Naive thymus-derived CD8-positive, alpha-beta T cell (primary cell): ENCODE measurements around the gene AJUBA. TPM values are rescaled to one million over a fixed set of nuclear protein-coding genes. Genes with fewer than 3 reads are reported as not detected.

Experiments
- ATAC-seq, 2 donors: fragments of 150-1000 bp; cut with Tn5 transposase in 1 of 2; sonication (Bioruptor Pico), chemical (Tn5 transposase) in 1 of 2; 1 replicate in 1 of 2; 2 replicates in 1 of 2; pipeline ENCODE4 v1.10.0; 2021; ENCODE audit warnings: mild to moderate bottlenecking in 2 of 2, moderate library complexity in 2 of 2
- POLR2A ChIA-PET: fragments of 350-600 bp; sonication (Branson Sonifier 250); formaldehyde crosslinking; loops from one replicate; lab custom pipeline; 2021; ENCODE audit warnings: antibody characterized with exemption; lab: Charles Lee
- DNase-seq, 10 donors: peaks; one replicate each; pipeline versions ENCODE4 v3.0.0 to v3.0.0-alpha.2; 2020 to 2022
- H3K27ac Mint-ChIP-seq, 10 donors: one replicate each; pipeline ENCODE4 v1.8.0; 2020 to 2022; ENCODE audit warnings: mild to moderate bottlenecking in 10 of 10, mixed read lengths in 10 of 10, moderate library complexity in 4 of 10, inconsistent platforms in 1 of 10
- H3K27me3 Mint-ChIP-seq, 5 donors: one replicate each; pipeline ENCODE4 v1.8.0; 2021 to 2022; ENCODE audit warnings: mixed read lengths in 5 of 5
- H3K36me3 Mint-ChIP-seq, 3 donors: one replicate each; pipeline ENCODE4 v1.8.0; 2020 to 2022; ENCODE audit warnings: mixed read lengths in 3 of 3, mild to moderate bottlenecking in 2 of 3, inconsistent platforms in 1 of 3
- H3K4me1 Mint-ChIP-seq, 4 donors: one replicate each; pipeline ENCODE4 v1.8.0; 2021 to 2022; ENCODE audit warnings: mixed read lengths in 4 of 4
- H3K4me3 Mint-ChIP-seq, 10 donors: one replicate each; pipeline ENCODE4 v1.8.0; 2020 to 2022; ENCODE audit warnings: mild to moderate bottlenecking in 10 of 10, mixed read lengths in 10 of 10, moderate library complexity in 6 of 10, inconsistent platforms in 1 of 10
- H3K9me3 Mint-ChIP-seq, 9 donors: one replicate each; pipeline ENCODE4 v1.8.0; 2020 to 2022; ENCODE audit warnings: mixed read lengths in 9 of 9, mild to moderate bottlenecking in 3 of 9, inconsistent platforms in 1 of 9, moderate library complexity in 1 of 9
- polyA plus RNA-seq, 3 donors: library from polyadenylated mRNA; unstranded; fragments of 300-500 nt; fragmentation: Illumina TruSeq; gene quantifications; one replicate each; pipeline ENCODE4 v1.2.3, GENCODE V29; 2021
- total RNA-seq, 8 experiments: library from RNA in 2 of 8; stranded (reverse) in 2 of 8; gene quantifications; one replicate each; pipeline ENCODE4 v1.2.3 and lab custom pipeline; 2021 to 2026

The AJUBA gene
- 1 to 10 TPM; 1.5 to 1.9 TPM for total RNA-seq
- polyA plus RNA-seq = 1 to 10 TPM in 1 of 3 donors, under 1 TPM in 2; 0.05 to 1.2 (median 0.45) TPM
- 0.98 to 10.3 (median 4.5) reads per million in 6 experiments for total RNA-seq (lab: John Stamatoyannopoulos, UW)

GRCh38 chr14:22982477-22983245 is at the start of gene AJUBA:
AJUBA (minus strand) TSS chr14:22982551; CDS start chr14:22982266, 285 bp downstream.
- Mint-ChIP-seq H3K4me1 (peaks cover 3 to 9% (median 7%) of the 10 kb centered on the region in 4 donors), H3K4me3 (peak within 1 kb of the TSS in 6 of 10 donors; percentile 67 to 81 (median 76)), H3K27me3 (peaks cover 0 to 6% (median 0%) of the 10 kb centered on the region in 5 donors), H3K9me3 (no peaks in the 10 kb centered on the region), H3K36me3 (peaks cover 0 to 3% (median 0%) of the 10 kb centered on the region in 3 donors), H3K27ac (peak within 1 kb of the TSS in 1 of 10 donors; percentile 18)
- POLR2A ChIA-PET = interaction anchor here (0.8 to 3.3 kb wide), 9 partner anchors 8 to 426 kb away, joined by 3 to 17 read pairs (median 5); partner anchors contain the start of genes CDH24, HAUS4 and PRMT5
- DNase-seq (peak; percentile 51 to 83 (median 62)), ATAC-seq (peak; percentile 54 to 70)

- peaks cover 0 to 2% (median 0%) of the 10 kb centered on the region in 9 donors for H3K9me3 Mint-ChIP-seq
- no peak overlapping the region for H3K4me3 Mint-ChIP-seq
- DNase-seq (no peak), ATAC-seq (no peak)
- H3K36me3 Mint-ChIP-seq = peaks cover 5 to 42% (median 16%) of the 10 kb centered on the region in 3 donors
- H3K27me3 Mint-ChIP-seq = no peaks in the 10 kb centered on the region
- peak overlapping the region in 1 of 10 donors; percentile 25 for H3K27ac Mint-ChIP-seq
- POLR2A ChIA-PET = interaction anchor here (0.6 to 3.6 kb wide), 2 partner anchors 11 to 1815 kb away, joined by 3 to 10 read pairs; no protein-coding TSS in a partner anchor
- H3K4me1 Mint-ChIP-seq = peaks cover 22 to 55% (median 50%) of the 10 kb centered on the region in 4 donors
Observed at GRCh38 chr14:23030936-23031335, 48.6 kb upstream of the AJUBA start.

GRCh38 chr14:23028799-23029198 is 46.4 kb upstream of the AJUBA start:
- ATAC-seq (peak; percentile 90 to 99), DNase-seq (peak in 7 of 10 donors; percentile 15 to 69 (median 29))
- H3K36me3 Mint-ChIP-seq = peaks cover 10 to 61% (median 24%) of the 10 kb centered on the region in 3 donors
- POLR2A ChIA-PET = interaction anchor here (0.9 to 1.7 kb wide), 3 partner anchors 18 to 40 kb away, joined by 3 to 7 read pairs (median 3); no protein-coding TSS in a partner anchor
- H3K27ac Mint-ChIP-seq = peak overlapping the region; percentile 44 to 94 (median 88)
- H3K4me3 Mint-ChIP-seq = peak overlapping the region; percentile 2 to 73 (median 30)
- peaks cover 28 to 56% (median 50%) of the 10 kb centered on the region in 4 donors for H3K4me1 Mint-ChIP-seq
- no peaks in the 10 kb centered on the region for H3K27me3 Mint-ChIP-seq
- no peaks in the 10 kb centered on the region for H3K9me3 Mint-ChIP-seq

- H3K4me1 Mint-ChIP-seq = peaks cover 40 to 70% (median 59%) of the 10 kb centered on the region in 4 donors
- peak overlapping the region in 2 of 10 donors; percentile 2 to 39 for H3K4me3 Mint-ChIP-seq
- H3K9me3 Mint-ChIP-seq = no peaks in the 10 kb centered on the region
- POLR2A ChIA-PET = interaction anchor here (3.2 kb wide), 1 partner anchor 18 kb away, joined by 18 read pairs; no protein-coding TSS in a partner anchor
- no peaks in the 10 kb centered on the region for H3K27me3 Mint-ChIP-seq
- peak overlapping the region in 7 of 10 donors; percentile 37 to 89 (median 63) for H3K27ac Mint-ChIP-seq
- DNase-seq (no peak), ATAC-seq (no peak)
- H3K36me3 Mint-ChIP-seq = peaks cover 5 to 32% (median 10%) of the 10 kb centered on the region in 3 donors
Observed at GRCh38 chr14:23025151-23025814, 42.9 kb upstream of the AJUBA start.

- Mint-ChIP-seq H3K9me3 (no peaks in the 10 kb centered on the region), H3K27ac (peak overlapping the region in 4 of 10 donors; percentile 37 to 89 (median 70)), H3K36me3 (peaks cover 5 to 32% (median 10%) of the 10 kb centered on the region in 3 donors), H3K27me3 (no peaks in the 10 kb centered on the region), H3K4me1 (peaks cover 40 to 70% (median 62%) of the 10 kb centered on the region in 4 donors), H3K4me3 (peak overlapping the region in 1 of 10 donors; percentile 2)
- POLR2A ChIA-PET = interaction anchor here (0.8 to 3.2 kb wide), 2 partner anchors 9 to 18 kb away, joined by 3 to 18 read pairs; no protein-coding TSS in a partner anchor
- DNase-seq = no peak
- no peak for ATAC-seq
Observed at GRCh38 chr14:23024612-23025075, 42.3 kb upstream of the AJUBA start.

- Mint-ChIP-seq H3K27me3 (no peaks in the 10 kb centered on the region), H3K4me3 (peak overlapping the region in 1 of 10 donors; percentile 13), H3K27ac (peak overlapping the region in 2 of 10 donors; percentile 35 to 81), H3K9me3 (no peaks in the 10 kb centered on the region), H3K36me3 (peaks cover 5 to 32% (median 10%) of the 10 kb centered on the region in 3 donors), H3K4me1 (peaks cover 35 to 62% (median 54%) of the 10 kb centered on the region in 4 donors)
- DNase-seq (no peak), ATAC-seq (no peak)
- POLR2A ChIA-PET = interaction anchor here (0.8 to 3.2 kb wide), 4 partner anchors 9 to 28 kb away, joined by 3 to 18 read pairs (median 3); no protein-coding TSS in a partner anchor
Observed at GRCh38 chr14:23023795-23024152, 41.4 kb upstream of the AJUBA start.

GRCh38 chr14:23023022-23023794 is 40.9 kb upstream of the AJUBA start:
- DNase-seq = peak in 1 of 10 donors; percentile 19
- Mint-ChIP-seq H3K9me3 (no peaks in the 10 kb centered on the region), H3K27me3 (no peaks in the 10 kb centered on the region), H3K4me3 (peak overlapping the region in 8 of 10 donors; percentile 5 to 63 (median 39)), H3K36me3 (peaks cover 5 to 32% (median 10%) of the 10 kb centered on the region in 3 donors), H3K4me1 (peaks cover 33 to 58% (median 50%) of the 10 kb centered on the region in 4 donors), H3K27ac (peak overlapping the region; percentile 27 to 93 (median 82))
- peak in 1 of 2 donors; percentile 64 for ATAC-seq
- POLR2A ChIA-PET = interaction anchor here (1.1 to 3.2 kb wide), 3 partner anchors 8 to 28 kb away, joined by 3 to 18 read pairs (median 3); no protein-coding TSS in a partner anchor

GRCh38 chr14:23021889-23022442 is 39.6 kb upstream of the AJUBA start:
- POLR2A ChIA-PET = interaction anchor here (1.0 to 1.1 kb wide), 2 partner anchors 15 to 432 kb away, joined by 3 to 8 read pairs; no protein-coding TSS in a partner anchor
- Mint-ChIP-seq H3K27ac (peak overlapping the region in 9 of 10 donors; percentile 49 to 93 (median 82)), H3K4me1 (peaks cover 30 to 50% (median 43%) of the 10 kb centered on the region in 4 donors), H3K36me3 (peaks cover 5 to 26% (median 9%) of the 10 kb centered on the region in 3 donors), H3K27me3 (no peaks in the 10 kb centered on the region), H3K9me3 (no peaks in the 10 kb centered on the region), H3K4me3 (peak overlapping the region in 7 of 10 donors; percentile 5 to 81 (median 58))
- no peak for DNase-seq
- ATAC-seq = no peak

GRCh38 chr14:23021434-23021833 is 39.1 kb upstream of the AJUBA start:
- H3K27me3 Mint-ChIP-seq = no peaks in the 10 kb centered on the region
- DNase-seq (no peak), ATAC-seq (peak in 1 of 2 donors; percentile 24)
- H3K36me3 Mint-ChIP-seq = peaks cover 5 to 26% (median 9%) of the 10 kb centered on the region in 3 donors
- H3K27ac Mint-ChIP-seq = peak overlapping the region in 9 of 10 donors; percentile 42 to 93 (median 82)
- H3K4me1 Mint-ChIP-seq = peaks cover 30 to 50% (median 43%) of the 10 kb centered on the region in 4 donors
- H3K4me3 Mint-ChIP-seq = peak overlapping the region in 7 of 10 donors; percentile 25 to 81 (median 65)
- POLR2A ChIA-PET = interaction anchor here (1.1 to 2.1 kb wide), 3 partner anchors 9 to 15 kb away, joined by 3 to 16 read pairs (median 9); no protein-coding TSS in a partner anchor
- no peaks in the 10 kb centered on the region for H3K9me3 Mint-ChIP-seq
